MM.1S (cell line): Measurements from ENCODE around the gene PVR.
"Not testable (repeated sequence)": the region's sequence is repeated elsewhere in the genome, so short reads cannot be mapped to it uniquely, and the experiment has no call there.

Experiments
- DNase-seq: peaks from one replicate; pipeline ENCODE4 v3.0.0-alpha.2; 2015
- H2AFZ ChIP-seq: fragments of 300-600 bp; sonication (generic); 2 replicates; pipeline ENCODE4 v1.6.0; 2016; ENCODE audit warnings: antibody characterized with exemption, low read length
- H3F3A ChIP-seq: fragments of 300-600 bp; sonication (generic); 2 replicates; pipeline ENCODE4 v1.6.1; 2016; ENCODE audit warnings: mild to moderate bottlenecking, antibody characterized with exemption, low read length, moderate library complexity, mixed read lengths; ENCODE audit not compliant: insufficient read depth
- H3K27ac ChIP-seq: fragments of 300-600 bp; sonication (generic); 2 replicates; pipeline ENCODE4 v1.5.1; 2016; ENCODE audit warnings: mild to moderate bottlenecking, low read length
- H3K27me3 ChIP-seq: fragments of 300-600 bp; sonication (generic); replicated peaks from 2 replicates; pipeline ENCODE4 v1.6.0; 2016; ENCODE audit warnings: low read length; ENCODE audit not compliant: insufficient read depth
- H3K36me3 ChIP-seq: fragments of 300-600 bp; sonication (generic); replicated peaks from 2 replicates; pipeline ENCODE4 v1.6.1; 2016; ENCODE audit warnings: mild to moderate bottlenecking, low read length, mixed read lengths; ENCODE audit not compliant: insufficient read depth
- H3K4me1 ChIP-seq: fragments of 300-600 bp; sonication (generic); 2 replicates; pipeline ENCODE4 v1.6.1; 2016; ENCODE audit warnings: low read length, mixed read lengths
- H3K4me2 ChIP-seq: fragments of 300-600 bp; sonication (generic); 2 replicates; pipeline ENCODE4 v1.6.0; 2016; ENCODE audit warnings: low read depth, low read length
- H3K4me3 ChIP-seq: fragments of 300-600 bp; sonication (generic); 2 replicates; pipeline ENCODE4 v1.5.1; 2016; ENCODE audit warnings: low read length, mixed read lengths
- H3K79me2 ChIP-seq: fragments of 300-600 bp; sonication (generic); 2 replicates; pipeline ENCODE4 v1.6.1; 2016; ENCODE audit warnings: mixed run types, low read length, mixed read lengths
- H3K9ac ChIP-seq: fragments of 300-600 bp; sonication (generic); 2 replicates; pipeline ENCODE4 v1.6.1; 2016; ENCODE audit warnings: low read length, mixed read lengths
- H3K9me2 ChIP-seq: fragments of 300-600 bp; sonication (generic); replicated peaks from 2 replicates; pipeline ENCODE4 v1.6.1; 2016; ENCODE audit warnings: mild to moderate bottlenecking, low read length, mixed read lengths; ENCODE audit not compliant: insufficient read depth
- H3K9me3 ChIP-seq: fragments of 300-600 bp; sonication (generic); replicated peaks from 2 replicates; pipeline ENCODE4 v1.6.1; 2016; ENCODE audit warnings: mild to moderate bottlenecking, low read length, mixed read lengths; ENCODE audit not compliant: insufficient read depth
- H4K20me1 ChIP-seq: fragments of 300-600 bp; sonication (generic); 2 replicates; pipeline ENCODE4 v1.6.1; 2016; ENCODE audit warnings: mild to moderate bottlenecking, low read length, moderate library complexity, mixed read lengths; ENCODE audit not compliant: insufficient read depth
- CTCF ChIP-seq: fragments of 300-600 bp; sonication (generic); IDR thresholded peaks from 2 replicates; pipeline ENCODE4 v1.5.1; 2016; ENCODE audit warnings: antibody characterized with exemption, low read length, mixed read lengths
- EZH2 ChIP-seq: fragments of 300-600 bp; sonication (generic); optimal IDR thresholded peaks from 2 replicates; pipeline ENCODE3; 2017; ENCODE audit warnings: low read depth, mild to moderate bottlenecking, antibody characterized with exemption, low read length, mixed read lengths
- EZH2phosphoT487 ChIP-seq: fragments of 300-600 bp; sonication (generic); IDR thresholded peaks from 2 replicates; pipeline ENCODE4 v1.6.1; 2018; ENCODE audit warnings: antibody characterized with exemption, low read length

The PVR gene

GRCh38 chr19:44706506-44707236 lies 63.0 kb downstream of the PVR start:
- Histone ChIP-seq H3K9me2 (no peaks in the 10 kb centered on the region), H2AFZ (no peak overlapping the region), H3F3A (no peaks in the 10 kb centered on the region), H3K36me3 (no peaks in the 10 kb centered on the region), H3K4me2 (no peak overlapping the region), H3K27ac (no peak overlapping the region), H3K9me3 (no peaks in the 10 kb centered on the region), H3K4me1 (0 out of 2 replicates have a peak, but pooled peaks cover 3% of the 10 kb centered on the region), H3K4me3 (no peak overlapping the region), H3K27me3 (no peaks in the 10 kb centered on the region), H3K9ac (no peak overlapping the region), H4K20me1 (no peaks in the 10 kb centered on the region), H3K79me2 (0 out of 2 replicates have a peak, but pooled peaks cover under 1% of the 10 kb centered on the region)
- DNase-seq, result no peak
- TF ChIP-seq CTCF (no peak), EZH2phosphoT487 (no peak), EZH2 (no peak)

- Histone ChIP-seq H3K79me2 (no peaks in the 10 kb centered on the region), H3K9ac (no peak overlapping the region), H3K4me1 (0 out of 2 replicates have a peak, but pooled peaks cover 2% of the 10 kb centered on the region), H4K20me1 (no peaks in the 10 kb centered on the region), H3K27me3 (no peaks in the 10 kb centered on the region), H3K4me2 (no peak overlapping the region), H2AFZ (no peak overlapping the region), H3K4me3 (no peak overlapping the region), H3K9me3 (no peaks in the 10 kb centered on the region), H3K9me2 (no peaks in the 10 kb centered on the region), H3F3A (peaks cover 3% of the 10 kb centered on the region; the same call in 1 of the 2 replicates), H3K27ac (no peak overlapping the region), H3K36me3 (no peaks in the 10 kb centered on the region)
- no peak for DNase-seq
- TF ChIP-seq EZH2phosphoT487, result no peak
- no peak for TF ChIP-seq EZH2
- no peak for TF ChIP-seq CTCF
Measured at GRCh38 chr19:44707794-44708193, 64.1 kb downstream of the PVR start.

- TF ChIP-seq EZH2phosphoT487 (no peak), EZH2 (no peak), CTCF (no peak)
- Histone ChIP-seq H3K27ac (no peak overlapping the region), H3K4me1 (peaks cover 5% of the 10 kb centered on the region; the same call in 1 of the 2 replicates), H3K9me3 (no peaks in the 10 kb centered on the region), H3K79me2 (no peaks in the 10 kb centered on the region), H4K20me1 (no peaks in the 10 kb centered on the region), H3K4me2 (no peak overlapping the region), H3K27me3 (no peaks in the 10 kb centered on the region), H2AFZ (no peak overlapping the region), H3K36me3 (no peaks in the 10 kb centered on the region), H3K9ac (no peak overlapping the region), H3K9me2 (no peaks in the 10 kb centered on the region), H3K4me3 (no peak overlapping the region), H3F3A (peaks cover 4% of the 10 kb centered on the region; the same call in 1 of the 2 replicates)
- no peak for DNase-seq
Measured at GRCh38 chr19:44708940-44709339, 65.2 kb downstream of the PVR start.

GRCh38 chr19:44709434-44710266 lies 65.9 kb downstream of the PVR start:
- not testable (repeated sequence) for H3K4me1 ChIP-seq, H3F3A ChIP-seq, DNase-seq, H3K27ac ChIP-seq, H3K36me3 ChIP-seq, H3K9me2 ChIP-seq, H2AFZ ChIP-seq, H3K4me2 ChIP-seq, H3K9me3 ChIP-seq, H3K9ac ChIP-seq, H3K4me3 ChIP-seq, H3K79me2 ChIP-seq, H4K20me1 ChIP-seq, H3K27me3 ChIP-seq
